Measurements from ENCODE around the gene FREM2. TPM values are rescaled to one million over a fixed set of nuclear protein-coding genes. Genes with fewer than 3 reads are reported as not detected.

FREM2 gene
- total and polyA plus RNA-seq, 2 experiments from 2014 or later = 2.4 to 29.8 TPM

DNA sequence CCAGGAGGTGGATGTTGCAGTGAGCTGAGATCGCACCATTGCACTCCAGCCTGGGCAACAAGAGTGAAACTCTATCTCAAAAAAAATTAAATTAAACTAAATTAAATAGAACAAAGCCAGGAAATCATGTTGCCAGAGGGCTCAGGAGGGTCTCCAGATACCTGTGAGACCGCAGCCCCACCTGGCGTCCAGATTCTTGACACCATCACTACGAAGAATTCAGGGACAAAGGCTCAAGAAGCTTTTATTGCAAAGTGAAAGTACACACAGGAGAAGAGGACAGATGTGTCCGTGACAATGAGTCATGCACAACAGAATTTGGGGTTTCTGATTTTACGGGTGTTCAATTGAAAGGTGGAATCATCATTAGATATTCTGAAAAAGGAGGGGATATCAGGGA is 227.2 kb downstream of the FREM2 start:
- H2AFZ ChIP-seq = peak overlapping the region; percentile 28; the same call in 1 of the 2 replicates
- Mint-ChIP-seq H3K36me3 (ENCODE audit: low read depth) (no peaks in the 10 kb centered on the region), H3K27me3 (ENCODE audit: insufficient read depth, low read depth, poor library complexity) (no peaks in the 10 kb centered on the region), H3K27ac (no peak overlapping the region), H3K9me3 (no peaks in the 10 kb centered on the region), H3K4me1 (no peaks in the 10 kb centered on the region), H3K4me3 (no peak overlapping the region)
- no peaks in the 10 kb centered on the region for H3K79me2 ChIP-seq (replicated peaks; ENCODE audit: insufficient read depth)
- H3K4me3 ChIP-seq = no peak overlapping the region
- DNase-seq (ENCODE audit: low spot score) = peak; percentile 42
- H3K9me2 ChIP-seq (ENCODE audit: insufficient read depth) = no peaks in the 10 kb centered on the region
- TF ChIP-seq ZNF331 (CRISPR knock-in tag; IDR thresholded peaks at IDR 0.05; ENCODE audit: low read depth) (no peak), CREB1 (CRISPR knock-in tag; IDR thresholded peaks at IDR 0.05; ENCODE audit: low read depth) (no peak), CTCF (conservative IDR thresholded peaks at IDR 0.05; ENCODE audit: low read depth in 2 of 2) (peak; percentile 41 to 55; a peak in 3 of 4 replicates), EZH2phosphoT487 (IDR thresholded peaks at IDR 0.05; ENCODE audit: unreplicated experiment) (no peak)
- TF ChIP-seq, protein P1, sequence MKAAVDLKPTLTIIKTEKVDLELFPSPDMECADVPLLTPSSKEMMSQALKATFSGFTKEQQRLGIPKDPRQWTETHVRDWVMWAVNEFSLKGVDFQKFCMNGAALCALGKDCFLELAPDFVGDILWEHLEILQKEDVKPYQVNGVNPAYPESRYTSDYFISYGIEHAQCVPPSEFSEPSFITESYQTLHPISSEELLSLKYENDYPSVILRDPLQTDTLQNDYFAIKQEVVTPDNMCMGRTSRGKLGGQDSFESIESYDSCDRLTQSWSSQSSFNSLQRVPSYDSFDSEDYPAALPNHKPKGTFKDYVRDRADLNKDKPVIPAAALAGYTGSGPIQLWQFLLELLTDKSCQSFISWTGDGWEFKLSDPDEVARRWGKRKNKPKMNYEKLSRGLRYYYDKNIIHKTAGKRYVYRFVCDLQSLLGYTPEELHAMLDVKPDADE (IDR thresholded peaks at IDR 0.05) = no peak
- TF ChIP-seq, protein P2, sequence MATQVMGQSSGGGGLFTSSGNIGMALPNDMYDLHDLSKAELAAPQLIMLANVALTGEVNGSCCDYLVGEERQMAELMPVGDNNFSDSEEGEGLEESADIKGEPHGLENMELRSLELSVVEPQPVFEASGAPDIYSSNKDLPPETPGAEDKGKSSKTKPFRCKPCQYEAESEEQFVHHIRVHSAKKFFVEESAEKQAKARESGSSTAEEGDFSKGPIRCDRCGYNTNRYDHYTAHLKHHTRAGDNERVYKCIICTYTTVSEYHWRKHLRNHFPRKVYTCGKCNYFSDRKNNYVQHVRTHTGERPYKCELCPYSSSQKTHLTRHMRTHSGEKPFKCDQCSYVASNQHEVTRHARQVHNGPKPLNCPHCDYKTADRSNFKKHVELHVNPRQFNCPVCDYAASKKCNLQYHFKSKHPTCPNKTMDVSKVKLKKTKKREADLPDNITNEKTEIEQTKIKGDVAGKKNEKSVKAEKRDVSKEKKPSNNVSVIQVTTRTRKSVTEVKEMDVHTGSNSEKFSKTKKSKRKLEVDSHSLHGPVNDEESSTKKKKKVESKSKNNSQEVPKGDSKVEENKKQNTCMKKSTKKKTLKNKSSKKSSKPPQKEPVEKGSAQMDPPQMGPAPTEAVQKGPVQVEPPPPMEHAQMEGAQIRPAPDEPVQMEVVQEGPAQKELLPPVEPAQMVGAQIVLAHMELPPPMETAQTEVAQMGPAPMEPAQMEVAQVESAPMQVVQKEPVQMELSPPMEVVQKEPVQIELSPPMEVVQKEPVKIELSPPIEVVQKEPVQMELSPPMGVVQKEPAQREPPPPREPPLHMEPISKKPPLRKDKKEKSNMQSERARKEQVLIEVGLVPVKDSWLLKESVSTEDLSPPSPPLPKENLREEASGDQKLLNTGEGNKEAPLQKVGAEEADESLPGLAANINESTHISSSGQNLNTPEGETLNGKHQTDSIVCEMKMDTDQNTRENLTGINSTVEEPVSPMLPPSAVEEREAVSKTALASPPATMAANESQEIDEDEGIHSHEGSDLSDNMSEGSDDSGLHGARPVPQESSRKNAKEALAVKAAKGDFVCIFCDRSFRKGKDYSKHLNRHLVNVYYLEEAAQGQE (IDR thresholded peaks at IDR 0.05; ENCODE audit: unreplicated experiment) = no peak
- no peaks in the 10 kb centered on the region for H3K4me1 ChIP-seq (ENCODE audit: insufficient read depth)
- H3K4me2 ChIP-seq = no peak overlapping the region
- H3K27ac ChIP-seq (ENCODE audit: low read depth) = no peak overlapping the region
- H3K36me3 ChIP-seq (ENCODE audit: insufficient read depth) = no peaks in the 10 kb centered on the region
- no peaks in the 10 kb centered on the region for H3F3A ChIP-seq (replicated peaks; ENCODE audit: low read depth)
- ATAC-seq = no peak
- no peaks in the 10 kb centered on the region for H4K20me1 ChIP-seq (replicated peaks; ENCODE audit: insufficient read depth)
- no peaks in the 10 kb centered on the region for H3K27me3 ChIP-seq (ENCODE audit: insufficient read depth)

DNA sequence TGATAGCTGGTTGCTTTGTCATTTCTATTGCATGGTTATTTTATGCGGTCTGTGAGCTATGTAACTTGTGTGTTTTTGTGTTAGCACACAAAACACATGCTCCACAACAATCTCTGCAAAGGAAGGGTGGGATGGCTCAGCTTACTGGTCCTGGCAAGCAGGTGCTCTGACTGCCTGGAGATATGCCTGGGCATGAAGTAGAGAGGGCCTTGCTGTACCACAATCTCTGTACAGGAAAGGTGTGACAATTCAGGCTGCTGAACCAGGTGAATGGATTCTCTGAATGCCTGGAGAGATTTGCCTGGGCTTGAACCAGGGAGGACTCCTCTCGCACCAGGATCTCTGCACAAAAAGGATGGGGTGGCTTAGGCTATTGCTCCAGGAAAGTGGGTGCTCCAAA is 234.2 kb downstream of the FREM2 start:
- Mint-ChIP-seq H3K4me3 (no peak overlapping the region), H3K36me3 (ENCODE audit: low read depth) (no peaks in the 10 kb centered on the region), H3K27ac (no peak overlapping the region), H3K9me3 (no peaks in the 10 kb centered on the region; the same call in 1 of the 3 replicates), H3K4me1 (peaks cover 11% of the 10 kb centered on the region; the same call in 2 of the 3 replicates), H3K27me3 (ENCODE audit: insufficient read depth, low read depth, poor library complexity) (no peaks in the 10 kb centered on the region)
- no peak for ATAC-seq
- H3K4me3 ChIP-seq = no peak overlapping the region
- no peaks in the 10 kb centered on the region for H4K20me1 ChIP-seq (replicated peaks; ENCODE audit: insufficient read depth)
- no peak for DNase-seq (ENCODE audit: low spot score)
- peaks cover 5% of the 10 kb centered on the region for H3K4me1 ChIP-seq (ENCODE audit: insufficient read depth)
- no peak overlapping the region for H3K4me2 ChIP-seq
- H3K79me2 ChIP-seq (replicated peaks; ENCODE audit: insufficient read depth) = no peaks in the 10 kb centered on the region
- no peak overlapping the region; the same call in 1 of the 2 replicates for H2AFZ ChIP-seq
- no peaks in the 10 kb centered on the region for H3K36me3 ChIP-seq (ENCODE audit: insufficient read depth)
- H3K27me3 ChIP-seq (ENCODE audit: insufficient read depth) = no peaks in the 10 kb centered on the region
- no peaks in the 10 kb centered on the region for H3F3A ChIP-seq (replicated peaks; ENCODE audit: low read depth)
- no peaks in the 10 kb centered on the region for H3K9me2 ChIP-seq (ENCODE audit: insufficient read depth)
- no peak overlapping the region for H3K27ac ChIP-seq (ENCODE audit: low read depth)
- no peak for TF ChIP-seq POLR2AphosphoS5 (IDR thresholded peaks at IDR 0.05; ENCODE audit: low read depth)
- no peak for TF ChIP-seq JUNB (IDR thresholded peaks at IDR 0.05; ENCODE audit: unreplicated experiment)
- TF ChIP-seq CREB1 (CRISPR knock-in tag; IDR thresholded peaks at IDR 0.05; ENCODE audit: low read depth) = no peak
- no peak for TF ChIP-seq ZNF114 (CRISPR knock-in tag; IDR thresholded peaks at IDR 0.05)
- TF ChIP-seq, protein P1 (IDR thresholded peaks at IDR 0.05) = no peak

All from GM23338 (cell line).